CD14-positive monocyte (primary cell): Measurements from ENCODE around the gene GPR37. TPM values are rescaled to one million over a fixed set of nuclear protein-coding genes. Genes with fewer than 3 reads are reported as not detected.

ENCODE experiments used
- DNase-seq, 3 donors: peaks; one replicate each; pipeline ENCODE4 v3.0.0-alpha.2; 2011 to 2022
- H2AFZ ChIP-seq: 2 replicates; pipeline ENCODE4 v1.6.0; 2012; ENCODE audit warnings: mild to moderate bottlenecking, low read depth, low read length, inconsistent platforms; ENCODE audit not compliant: insufficient read depth, poor library complexity, severe bottlenecking
- H3K27ac ChIP-seq, 2 donors: 1 replicate in 1 of 2; 2 replicates in 1 of 2; pipeline ENCODE4 v1.5.1; 2012 to 2013; ENCODE audit warnings: low read length in 2 of 2, control low read depth in 1 of 2, inconsistent platforms in 1 of 2, low read depth in 1 of 2, mild to moderate bottlenecking in 1 of 2
- H3K27me3 ChIP-seq, 2 donors: one replicate each; pipeline versions ENCODE4 v1.6.0 to v1.6.1; 2011 to 2013; ENCODE audit warnings: low read length in 2 of 2; ENCODE audit not compliant: control insufficient read depth in 2 of 2, insufficient read depth in 2 of 2
- H3K36me3 ChIP-seq, 2 donors: replicated peaks in 1 of 2; 1 replicate in 1 of 2; 2 replicates in 1 of 2; pipeline versions ENCODE4 v1.5.1 to v1.6.1; 2012 to 2013; ENCODE audit warnings: low read length in 2 of 2, control low read depth in 1 of 2, inconsistent platforms in 1 of 2, mild to moderate bottlenecking in 1 of 2; ENCODE audit not compliant: insufficient read depth in 2 of 2, control insufficient read depth in 1 of 2
- H3K4me1 ChIP-seq, 2 donors: 1 replicate in 1 of 2; 2 replicates in 1 of 2; pipeline versions ENCODE4 v1.5.1 to v1.6.1; 2012 to 2013; ENCODE audit warnings: low read length in 2 of 2, control low read depth in 1 of 2, inconsistent platforms in 1 of 2, mild to moderate bottlenecking in 1 of 2, moderate library complexity in 1 of 2; ENCODE audit not compliant: insufficient read depth in 2 of 2, control insufficient read depth in 1 of 2
- H3K4me2 ChIP-seq: replicated peaks from 2 replicates; pipeline ENCODE3; 2012; ENCODE audit warnings: low read length, moderate library complexity, mild to moderate bottlenecking; ENCODE audit not compliant: poor library complexity, severe bottlenecking; ENCODE audit errors: extremely low read depth
- H3K4me3 ChIP-seq, 3 experiments: fragments of 200-600 bp in 1 of 3; sonication (generic) in 1 of 3; replicated peaks in 1 of 3; 1 replicate in 2 of 3; 2 replicates in 1 of 3; pipeline ENCODE4 v1.5.1; 2011 to 2013; ENCODE audit warnings: low read length in 3 of 3, mild to moderate bottlenecking in 3 of 3, control low read depth in 2 of 3, low read depth in 2 of 3, inconsistent platforms in 1 of 3, moderate library complexity in 1 of 3
- H3K79me2 ChIP-seq: 2 replicates; pipeline ENCODE4 v1.6.0; 2012; ENCODE audit warnings: mild to moderate bottlenecking, control low read depth, inconsistent platforms, low read length, moderate library complexity; ENCODE audit not compliant: insufficient read depth
- H3K9ac ChIP-seq: 2 replicates; pipeline ENCODE4 v1.6.0; 2017; ENCODE audit warnings: low read length, mild to moderate bottlenecking; ENCODE audit not compliant: insufficient read depth, poor library complexity, severe bottlenecking
- H3K9me3 ChIP-seq, 2 donors: replicated peaks in 1 of 2; 1 replicate in 1 of 2; 2 replicates in 1 of 2; pipeline versions ENCODE4 v1.5.1 to v1.6.1; 2012 to 2013; ENCODE audit warnings: low read length in 2 of 2, control low read depth in 1 of 2; ENCODE audit not compliant: control insufficient read depth in 1 of 2, insufficient read depth in 1 of 2
- H4K20me1 ChIP-seq: 2 replicates; pipeline ENCODE4 v1.6.0; 2012; ENCODE audit warnings: mild to moderate bottlenecking, low read length, control low read depth, moderate library complexity; ENCODE audit not compliant: insufficient read depth
- H3K27ac Mint-ChIP-seq, 7 donors: one replicate each; pipeline ENCODE4 v1.8.0; 2020; ENCODE audit warnings: mild to moderate bottlenecking in 7 of 7, mixed read lengths in 7 of 7, moderate library complexity in 6 of 7, inconsistent platforms in 2 of 7
- H3K27me3 Mint-ChIP-seq, 3 donors: one replicate each; pipeline ENCODE4 v1.8.0; 2021 to 2022; ENCODE audit warnings: low read depth in 3 of 3, mild to moderate bottlenecking in 3 of 3, mixed read lengths in 3 of 3, moderate library complexity in 3 of 3, inconsistent platforms in 1 of 3
- H3K36me3 Mint-ChIP-seq, 2 donors: one replicate each; pipeline ENCODE4 v1.8.0; 2020; ENCODE audit warnings: mixed read lengths in 2 of 2, inconsistent platforms in 1 of 2, mild to moderate bottlenecking in 1 of 2
- H3K4me1 Mint-ChIP-seq: one replicate; pipeline ENCODE4 v1.8.0; 2020; ENCODE audit warnings: mild to moderate bottlenecking, mixed read lengths
- H3K4me3 Mint-ChIP-seq, 2 donors: one replicate each; pipeline ENCODE4 v1.8.0; 2020; ENCODE audit warnings: mild to moderate bottlenecking in 2 of 2, mixed read lengths in 2 of 2, moderate library complexity in 1 of 2
- H3K9me3 Mint-ChIP-seq, 7 donors: one replicate each; pipeline ENCODE4 v1.8.0; 2020 to 2022; ENCODE audit warnings: mixed read lengths in 7 of 7, mild to moderate bottlenecking in 6 of 7, moderate library complexity in 6 of 7, inconsistent platforms in 2 of 7
- CTCF ChIP-seq: fragments of 200-600 bp; IDR thresholded peaks from one replicate; pipeline ENCODE4 v1.8.0; 2022; ENCODE audit warnings: antibody characterized with exemption, mild to moderate bottlenecking
- WGBS: methylation state at CpG from one replicate; pipeline ENCODE4 v1.1.5; 2013; ENCODE audit warnings: missing lambda C conversion rate; ENCODE audit not compliant: insufficient coverage; 5-methylcytosine and 5-hydroxymethylcytosine counted together
- intact Hi-C, 2 donors: fragments of 100-400 bp; cut with micrococcal nuclease; formaldehyde crosslinking; loops; one replicate each; pipeline versions ENCODE4 v1.15.0 to v1.15.1; 2023
- polyA plus RNA-seq, 3 donors: library from polyadenylated mRNA; depleted of rRNA in 1 of 3; unstranded in 2 of 3; stranded (reverse) in 1 of 3; fragments of 300-500 nt in 2 of 3; fragments of >200 nt in 1 of 3; fragmentation: Illumina TruSeq in 2 of 3; gene quantifications; 1 replicate in 2 of 3; 2 replicates in 1 of 3; pipeline ENCODE4 v1.2.3, GENCODE V29; 2012 to 2021

The GPR37 gene
- polyA plus RNA-seq, 3 donors, result not detected

DNA sequence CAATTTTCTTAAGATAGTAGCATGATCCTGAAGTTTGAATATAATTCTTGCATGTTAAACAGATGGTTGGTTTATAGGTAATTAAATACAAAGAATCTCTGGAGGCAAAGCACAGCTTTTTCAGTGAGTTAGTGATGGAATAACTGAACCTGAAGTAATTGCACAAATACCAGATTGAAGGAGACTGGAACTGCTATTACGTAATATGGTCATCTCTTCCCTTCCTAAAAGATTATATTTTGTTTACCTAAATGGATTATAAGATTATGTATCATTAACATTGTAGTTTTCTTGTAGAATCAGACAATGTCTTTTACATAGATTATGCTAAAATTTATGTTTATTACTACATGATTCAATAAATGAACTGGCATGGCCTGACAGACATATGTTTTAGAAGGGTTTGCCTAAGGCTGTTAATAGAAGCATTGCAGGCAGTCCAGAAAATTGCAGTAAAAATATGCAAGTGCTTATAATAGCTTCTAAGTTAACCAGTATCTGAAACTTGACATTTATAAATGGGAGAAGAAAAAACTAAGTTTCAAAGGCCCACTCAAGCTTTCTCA is 35.8 kb upstream of the GPR37 start:
- no peak overlapping the region for H3K27ac Mint-ChIP-seq
- H3K9me3 ChIP-seq, result no peaks in the 10 kb centered on the region
- H3K4me3 Mint-ChIP-seq, result no peak overlapping the region
- WGBS, result no CpG with 5 or more reads among the region's 1 CpG
- no peak overlapping the region for H3K27ac ChIP-seq
- no peaks in the 10 kb centered on the region for H3K27me3 ChIP-seq
- H3K9me3 Mint-ChIP-seq, result peaks cover 0 to 3% (median 0%) of the 10 kb centered on the region in 7 donors
- no peaks in the 10 kb centered on the region for H3K36me3 ChIP-seq
- no peaks in the 10 kb centered on the region for H3K4me1 ChIP-seq
- DNase-seq, result no peak
- H3K36me3 Mint-ChIP-seq, result no peaks in the 10 kb centered on the region
- no peak for TF ChIP-seq CTCF
- no peak overlapping the region for H2AFZ ChIP-seq
- no peak overlapping the region for H3K4me3 ChIP-seq
- H3K4me2 ChIP-seq, result no peak overlapping the region
- H3K4me1 Mint-ChIP-seq, result no peaks in the 10 kb centered on the region
- no peak overlapping the region for H3K9ac ChIP-seq
- no peaks in the 10 kb centered on the region for H3K79me2 ChIP-seq
- no peaks in the 10 kb centered on the region for H4K20me1 ChIP-seq
- intact Hi-C loops, result no loop called here
- H3K27me3 Mint-ChIP-seq, result peaks cover 0 to 2% (median 0%) of the 10 kb centered on the region in 3 donors

- no peak for TF ChIP-seq CTCF
- no peak overlapping the region for H3K4me3 Mint-ChIP-seq
- Histone ChIP-seq H3K4me1 (no peaks in the 10 kb centered on the region), H3K9me3 (no peaks in the 10 kb centered on the region), H2AFZ (no peak overlapping the region), H3K36me3 (no peaks in the 10 kb centered on the region), H4K20me1 (no peaks in the 10 kb centered on the region), H3K9ac (no peak overlapping the region), H3K27me3 (no peaks in the 10 kb centered on the region), H3K27ac (no peak overlapping the region), H3K4me3 (no peak overlapping the region), H3K4me2 (no peak overlapping the region), H3K79me2 (no peaks in the 10 kb centered on the region)
- H3K27ac Mint-ChIP-seq, result no peak overlapping the region
- intact Hi-C loops, result no loop called here
- no peak for DNase-seq
- H3K36me3 Mint-ChIP-seq, result no peaks in the 10 kb centered on the region
- WGBS, result no CpG with 5 or more reads among the region's 2 CpGs
- peaks cover 0 to 3% (median 0%) of the 10 kb centered on the region in 7 donors for H3K9me3 Mint-ChIP-seq
- no peaks in the 10 kb centered on the region for H3K4me1 Mint-ChIP-seq
- H3K27me3 Mint-ChIP-seq, result peaks cover 0 to 2% (median 2%) of the 10 kb centered on the region in 3 donors
Measured at GRCh38 chr7:124800386-124800785, 34.8 kb upstream of the GPR37 start.
